GM10266 (cell line): ENCODE data around the gene SLC40A1.

ENCODE experiments used
- DNase-seq: peaks from one replicate; pipeline ENCODE4 v3.0.0; 2012; ENCODE audit errors: extremely low spot score
- CTCF ChIP-seq: IDR thresholded peaks from 2 replicates; pipeline ENCODE4 v1.5.1; 2012; ENCODE audit warnings: mild to moderate bottlenecking, low read depth; ENCODE audit not compliant: control insufficient read depth, insufficient read depth; ENCODE audit errors: missing control alignments

Gene SLC40A1

GRCh38 chr2:189623049-189623448 lies 42.5 kb upstream of the SLC40A1 start:
- DNase-seq, result no peak
- TF ChIP-seq CTCF, result no peak

- no peak for TF ChIP-seq CTCF
- DNase-seq, result no peak
Measured at GRCh38 chr2:189621781-189622180, 41.2 kb upstream of the SLC40A1 start.

- no peak for DNase-seq
- TF ChIP-seq CTCF, result no peak
Measured at GRCh38 chr2:189618197-189618596, 37.6 kb upstream of the SLC40A1 start.

- TF ChIP-seq CTCF, result no peak
- no peak for DNase-seq
Measured at GRCh38 chr2:189614585-189614984, 34.0 kb upstream of the SLC40A1 start.

GRCh38 chr2:189613650-189614420 lies 33.2 kb upstream of the SLC40A1 start:
- no peak for DNase-seq
- TF ChIP-seq CTCF, result no peak

- TF ChIP-seq CTCF, result no peak
- DNase-seq, result no peak
Measured at GRCh38 chr2:189613077-189613636, 32.6 kb upstream of the SLC40A1 start.

- no peak for DNase-seq
- no peak for TF ChIP-seq CTCF
Measured at GRCh38 chr2:189610700-189611099, 30.1 kb upstream of the SLC40A1 start.
